H7 (cell line): ENCODE measurements around the gene CHCHD3. TPM values are rescaled to one million over a fixed set of nuclear protein-coding genes. Genes with fewer than 3 reads are reported as not detected.

Source experiments
- DNase-seq: peaks from one replicate; pipeline ENCODE4 v3.0.0; 2012
- H3K27me3 ChIP-seq: 2 replicates; pipeline ENCODE4 v1.6.0; 2011; ENCODE audit warnings: mild to moderate bottlenecking, low read length; ENCODE audit not compliant: control insufficient read depth, insufficient read depth
- H3K36me3 ChIP-seq: replicated peaks from 2 replicates; pipeline ENCODE4 v1.5.1; 2011; ENCODE audit warnings: low read length; ENCODE audit not compliant: control insufficient read depth, insufficient read depth
- H3K4me3 ChIP-seq: 2 replicates; pipeline ENCODE4 v1.5.1; 2011; ENCODE audit warnings: low read depth, mild to moderate bottlenecking, control low read depth, low read length, moderate library complexity; ENCODE audit not compliant: insufficient read depth
- total RNA-seq: library from RNA; depleted of rRNA; stranded (reverse); fragments of >200 nt; shearing (Covaris generic); gene quantifications from 2 replicates; pipeline ENCODE4 v1.2.3, GENCODE V29; 2014

Gene CHCHD3
- total RNA-seq, 1 experiment from 2014 or later: 121 TPM

- Histone ChIP-seq H3K36me3 (no peaks in the 10 kb centered on the region), H3K27me3 (no peaks in the 10 kb centered on the region), H3K4me3 (no peak overlapping the region)
- no peak for DNase-seq
These were observed 245.1 kb downstream of the CHCHD3 start for GRCh38 chr7:132836746-132837145.

GRCh38 chr7:132830941-132831340 is 250.9 kb downstream of the CHCHD3 start:
- Histone ChIP-seq H3K4me3 (no peak overlapping the region), H3K36me3 (no peaks in the 10 kb centered on the region), H3K27me3 (no peaks in the 10 kb centered on the region)
- no peak for DNase-seq

- H3K27me3 ChIP-seq: no peaks in the 10 kb centered on the region
- no peak overlapping the region for H3K4me3 ChIP-seq
- no peaks in the 10 kb centered on the region for H3K36me3 ChIP-seq
- no peak for DNase-seq
These were observed 253.4 kb downstream of the CHCHD3 start for GRCh38 chr7:132828502-132828901.

- H3K4me3 ChIP-seq: no peak overlapping the region
- no peaks in the 10 kb centered on the region for H3K27me3 ChIP-seq
- no peak for DNase-seq
- H3K36me3 ChIP-seq: no peaks in the 10 kb centered on the region
These were observed 255.7 kb downstream of the CHCHD3 start for GRCh38 chr7:132825932-132826835.

- Histone ChIP-seq H3K36me3 (no peaks in the 10 kb centered on the region), H3K27me3 (no peaks in the 10 kb centered on the region), H3K4me3 (no peak overlapping the region)
- DNase-seq: no peak
These were observed 256.7 kb downstream of the CHCHD3 start for GRCh38 chr7:132825222-132825621.

- H3K4me3 ChIP-seq: no peak overlapping the region
- peak; percentile 21 for DNase-seq
- H3K36me3 ChIP-seq: no peaks in the 10 kb centered on the region
- no peaks in the 10 kb centered on the region for H3K27me3 ChIP-seq
These were observed 262.2 kb downstream of the CHCHD3 start for GRCh38 chr7:132819648-132820047.

GRCh38 chr7:132817949-132818348 is 263.9 kb downstream of the CHCHD3 start:
- DNase-seq: no peak
- Histone ChIP-seq H3K4me3 (no peak overlapping the region), H3K27me3 (no peaks in the 10 kb centered on the region), H3K36me3 (no peaks in the 10 kb centered on the region)

GRCh38 chr7:132815696-132816311 is 266.1 kb downstream of the CHCHD3 start:
- no peaks in the 10 kb centered on the region for H3K27me3 ChIP-seq
- no peak overlapping the region for H3K4me3 ChIP-seq
- DNase-seq: no peak
- H3K36me3 ChIP-seq: no peaks in the 10 kb centered on the region

- no peak for DNase-seq
- Histone ChIP-seq H3K4me3 (no peak overlapping the region), H3K36me3 (no peaks in the 10 kb centered on the region), H3K27me3 (no peaks in the 10 kb centered on the region)
These were observed 266.8 kb downstream of the CHCHD3 start for GRCh38 chr7:132815130-132815529.

- DNase-seq: no peak
- H3K4me3 ChIP-seq: no peak overlapping the region
- no peaks in the 10 kb centered on the region for H3K36me3 ChIP-seq
- H3K27me3 ChIP-seq: no peaks in the 10 kb centered on the region
These were observed 271.3 kb downstream of the CHCHD3 start for GRCh38 chr7:132810561-132810960.

GRCh38 chr7:132806834-132807233 is 275.1 kb downstream of the CHCHD3 start:
- no peak overlapping the region for H3K4me3 ChIP-seq
- no peaks in the 10 kb centered on the region for H3K27me3 ChIP-seq
- DNase-seq: no peak
- no peaks in the 10 kb centered on the region for H3K36me3 ChIP-seq

- Histone ChIP-seq H3K4me3 (no peak overlapping the region), H3K27me3 (no peaks in the 10 kb centered on the region), H3K36me3 (no peaks in the 10 kb centered on the region)
- no peak for DNase-seq
These were observed 276.1 kb downstream of the CHCHD3 start for GRCh38 chr7:132805766-132806165.

- H3K27me3 ChIP-seq: no peaks in the 10 kb centered on the region
- no peak for DNase-seq
- H3K36me3 ChIP-seq: no peaks in the 10 kb centered on the region
These were observed 276.9 kb downstream of the CHCHD3 start for GRCh38 chr7:132804849-132805485.

GRCh38 chr7:132800522-132800921 is 281.4 kb downstream of the CHCHD3 start:
- H3K27me3 ChIP-seq: no peaks in the 10 kb centered on the region
- no peak overlapping the region for H3K4me3 ChIP-seq
- no peak for DNase-seq
- no peaks in the 10 kb centered on the region; the same call in 1 of the 2 replicates for H3K36me3 ChIP-seq

More at GRCh38 chr7:132804849-132805485, 276.9 kb downstream of the CHCHD3 start:
- no peak overlapping the region for H3K4me3 ChIP-seq

GRCh38 chr7:132799081-132799413 is 282.8 kb downstream of the CHCHD3 start:
- Histone ChIP-seq H3K27me3 (no peaks in the 10 kb centered on the region), H3K36me3 (no peaks in the 10 kb centered on the region; the same call in 1 of the 2 replicates), H3K4me3 (no peak overlapping the region)
- no peak for DNase-seq
